ENCODE results near the gene AGK. TPM values are rescaled to one million over a fixed set of nuclear protein-coding genes. Genes with fewer than 3 reads are reported as not detected.

The AGK gene
- polyA plus RNA-seq, 1 donor (not counting 4 experiments of a cell fraction or from before 2014, with no cell fraction given), result 40.0 TPM

DNA sequence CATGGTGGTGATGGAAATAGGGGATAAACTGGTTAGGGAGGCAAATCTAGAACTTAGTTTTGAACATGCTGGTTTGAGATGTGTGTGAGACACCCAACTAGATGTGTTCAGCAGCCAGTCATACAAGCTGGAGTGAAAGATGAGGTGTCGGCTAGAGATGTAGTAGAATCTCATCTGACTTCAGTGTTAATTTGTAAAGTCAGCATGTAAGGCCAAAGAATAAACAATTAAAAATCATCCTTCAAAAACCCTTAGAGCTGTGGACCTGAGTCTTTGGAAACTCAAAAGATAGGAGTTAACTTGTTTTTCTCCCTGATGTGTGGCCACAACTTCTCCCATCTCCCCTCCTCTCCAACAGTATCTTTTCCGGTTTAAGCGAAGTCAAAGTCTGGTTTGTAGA is 22.8 kb upstream of the AGK start:
- H3K36me3 ChIP-seq (ENCODE audit: control insufficient read depth in 2 of 2, extremely low read depth in 1 of 2, insufficient read depth in 2 of 2, low read length in 2 of 2), result no peaks in the 10 kb centered on the region
- no peaks in the 10 kb centered on the region for H4K20me1 ChIP-seq (ENCODE audit: control insufficient read depth, extremely low read depth, insufficient read depth, low read length)
- no peaks in the 10 kb centered on the region for H3K9me3 ChIP-seq (ENCODE audit: control insufficient read depth, low read depth, low read length)
- no peak overlapping the region for H3K4me2 ChIP-seq (ENCODE audit: control insufficient read depth, extremely low read depth, insufficient read depth, low read depth, low read length)
- DNase-seq (ENCODE audit: low read depth, low spot score), result no peak
- dilution Hi-C loops (cut with MboI; ENCODE audit: extremely low pct_ligation_motif_present, low sequenced_read_pairs), result no loop called here
- FAIRE-seq, result no peak
- H2AFZ ChIP-seq (ENCODE audit: control insufficient read depth, low read length), result no peak overlapping the region
- H3K9ac ChIP-seq (ENCODE audit: control insufficient read depth, extremely low read depth, insufficient read depth, low read length), result no peak overlapping the region
- H3K79me2 ChIP-seq (ENCODE audit: control insufficient read depth, insufficient read depth, low read length), result no peaks in the 10 kb centered on the region
- H3K4me1 ChIP-seq (ENCODE audit: control insufficient read depth, extremely low read depth, insufficient read depth, low read length), result no peaks in the 10 kb centered on the region
- H3K9me1 ChIP-seq (ENCODE audit: control insufficient read depth, extremely low read depth, insufficient read depth, low read length), result no peaks in the 10 kb centered on the region
- H3K27ac ChIP-seq (ENCODE audit: control insufficient read depth, insufficient read depth, low read length), result no peak overlapping the region
- no peak for TF ChIP-seq EZH2 (IDR thresholded peaks at IDR 0.05; ENCODE audit: low read length)
- TF ChIP-seq, protein P1, sequence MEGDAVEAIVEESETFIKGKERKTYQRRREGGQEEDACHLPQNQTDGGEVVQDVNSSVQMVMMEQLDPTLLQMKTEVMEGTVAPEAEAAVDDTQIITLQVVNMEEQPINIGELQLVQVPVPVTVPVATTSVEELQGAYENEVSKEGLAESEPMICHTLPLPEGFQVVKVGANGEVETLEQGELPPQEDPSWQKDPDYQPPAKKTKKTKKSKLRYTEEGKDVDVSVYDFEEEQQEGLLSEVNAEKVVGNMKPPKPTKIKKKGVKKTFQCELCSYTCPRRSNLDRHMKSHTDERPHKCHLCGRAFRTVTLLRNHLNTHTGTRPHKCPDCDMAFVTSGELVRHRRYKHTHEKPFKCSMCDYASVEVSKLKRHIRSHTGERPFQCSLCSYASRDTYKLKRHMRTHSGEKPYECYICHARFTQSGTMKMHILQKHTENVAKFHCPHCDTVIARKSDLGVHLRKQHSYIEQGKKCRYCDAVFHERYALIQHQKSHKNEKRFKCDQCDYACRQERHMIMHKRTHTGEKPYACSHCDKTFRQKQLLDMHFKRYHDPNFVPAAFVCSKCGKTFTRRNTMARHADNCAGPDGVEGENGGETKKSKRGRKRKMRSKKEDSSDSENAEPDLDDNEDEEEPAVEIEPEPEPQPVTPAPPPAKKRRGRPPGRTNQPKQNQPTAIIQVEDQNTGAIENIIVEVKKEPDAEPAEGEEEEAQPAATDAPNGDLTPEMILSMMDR (optimal IDR thresholded peaks at IDR 0.05 in 1 of 3, IDR thresholded peaks at IDR 0.05 in 1 of 3, conservative IDR thresholded peaks at IDR 0.05 in 1 of 3; ENCODE audit: extremely low read depth in 1 of 3, insufficient read depth in 2 of 3, low read length in 3 of 3), result no peak
- H3K4me3 ChIP-seq (ENCODE audit: control insufficient read depth in 2 of 3, extremely low read depth in 1 of 3, insufficient read depth in 2 of 3, low read depth in 1 of 3, low read length in 3 of 3), result no peak overlapping the region
- no peaks in the 10 kb centered on the region for H3K27me3 ChIP-seq (ENCODE audit: control insufficient read depth, extremely low read depth, insufficient read depth, low read length)

DNA sequence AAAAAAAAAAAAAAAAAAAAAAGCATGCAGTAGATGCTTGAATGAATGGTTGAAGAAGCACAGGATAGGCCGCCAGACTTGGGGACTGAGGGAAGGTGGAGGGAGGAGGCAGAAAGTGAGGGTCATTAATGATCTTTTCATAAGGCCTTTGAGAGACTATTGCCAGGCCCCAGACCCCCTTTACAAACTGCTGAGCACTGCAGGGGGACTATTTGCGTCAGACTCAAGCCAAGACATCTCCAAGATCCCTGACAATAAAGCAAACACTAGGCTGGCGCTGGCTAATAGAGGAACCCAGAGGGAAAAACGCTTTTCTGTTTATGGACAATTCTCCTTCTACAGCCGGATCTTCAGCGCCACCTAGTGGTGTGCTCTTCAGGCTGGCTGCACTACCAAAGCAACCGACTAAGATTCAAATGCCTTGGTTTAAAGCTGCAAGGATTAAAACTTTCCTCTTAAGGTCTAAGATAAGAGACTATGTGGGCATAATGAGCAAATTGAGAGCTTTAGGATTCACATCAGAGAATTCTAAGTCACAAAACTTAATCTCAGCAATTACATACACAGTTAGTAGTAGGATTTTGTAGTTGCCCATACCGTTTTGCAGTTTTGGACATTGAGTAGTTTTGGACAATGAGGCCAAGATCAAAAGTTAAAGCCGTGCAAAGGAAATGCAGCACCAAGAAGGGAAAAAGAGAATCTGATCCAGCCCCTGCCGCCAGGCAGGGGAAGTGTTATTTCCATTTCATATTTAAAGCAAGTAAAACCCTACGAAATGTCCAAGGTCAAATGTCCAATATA is 17.9 kb upstream of the AGK start:
- H2AFZ ChIP-seq (ENCODE audit: control insufficient read depth, low read length), result no peak overlapping the region

More for the DNA sequence above, 17.9 kb upstream of the AGK start:
- Histone ChIP-seq H3K4me1 (ENCODE audit: control insufficient read depth, extremely low read depth, insufficient read depth, low read length) (no peaks in the 10 kb centered on the region), H3K9ac (ENCODE audit: control insufficient read depth, extremely low read depth, insufficient read depth, low read length) (no peak overlapping the region), H3K4me2 (ENCODE audit: control insufficient read depth, extremely low read depth, insufficient read depth, low read depth, low read length) (no peak overlapping the region), H3K9me1 (ENCODE audit: control insufficient read depth, extremely low read depth, insufficient read depth, low read length) (no peaks in the 10 kb centered on the region), H3K27ac (ENCODE audit: control insufficient read depth, insufficient read depth, low read length) (no peak overlapping the region), H3K79me2 (ENCODE audit: control insufficient read depth, insufficient read depth, low read length) (no peaks in the 10 kb centered on the region), H3K36me3 (ENCODE audit: control insufficient read depth in 2 of 2, extremely low read depth in 1 of 2, insufficient read depth in 2 of 2, low read length in 2 of 2) (no peaks in the 10 kb centered on the region), H3K9me3 (ENCODE audit: control insufficient read depth, low read depth, low read length) (no peaks in the 10 kb centered on the region), H3K4me3 (ENCODE audit: control insufficient read depth in 2 of 3, extremely low read depth in 1 of 3, insufficient read depth in 2 of 3, low read depth in 1 of 3, low read length in 3 of 3) (no peak overlapping the region), H4K20me1 (ENCODE audit: control insufficient read depth, extremely low read depth, insufficient read depth, low read length) (no peaks in the 10 kb centered on the region), H3K27me3 (ENCODE audit: control insufficient read depth, extremely low read depth, insufficient read depth, low read length) (no peaks in the 10 kb centered on the region)
- DNase-seq (ENCODE audit: low read depth, low spot score) (no peak), FAIRE-seq (peak; percentile 88)
- dilution Hi-C loops (cut with MboI; ENCODE audit: extremely low pct_ligation_motif_present, low sequenced_read_pairs), result no loop called here
- TF ChIP-seq, protein P1 (optimal IDR thresholded peaks at IDR 0.05 in 1 of 3, IDR thresholded peaks at IDR 0.05 in 1 of 3, conservative IDR thresholded peaks at IDR 0.05 in 1 of 3; ENCODE audit: extremely low read depth in 1 of 3, insufficient read depth in 2 of 3, low read length in 3 of 3), result peak; percentile 85 to 91 (median 89)
- TF ChIP-seq EZH2 (IDR thresholded peaks at IDR 0.05; ENCODE audit: low read length), result no peak

All from keratinocyte (primary cell).